SK-N-SH (cell line): Measurements from ENCODE around the gene XIRP2. TPM values are rescaled to one million over a fixed set of nuclear protein-coding genes. Genes with fewer than 3 reads are reported as not detected.

ENCODE experiments used
- CTCF ChIA-PET: fragments of 300-600, 350-600 bp; formaldehyde crosslinking; extraction: SDS; loops from one replicate; lab custom pipeline; 2021; lab: Yijun Ruan, JAX
- POLR2A ChIA-PET: fragments of 350-600 bp; sonication (Branson Sonifier 250); formaldehyde crosslinking; extraction: SDS; loops from one replicate; lab custom pipeline; 2020; ENCODE audit warnings: antibody characterized with exemption, inconsistent platforms; lab: Yijun Ruan, JAX
- DNase-seq: peaks from one replicate; pipeline ENCODE4 v3.0.0; 2012
- H2AFZ ChIP-seq: fragments of 200-600 bp; sonication (generic); 2 replicates; pipeline ENCODE4 v1.8.1; 2016; ENCODE audit warnings: antibody characterized with exemption, mild to moderate bottlenecking, low read depth
- H3F3A ChIP-seq: fragments of 200-600 bp; sonication (generic); replicated peaks from 2 replicates; pipeline ENCODE3; 2016; ENCODE audit warnings: antibody characterized with exemption, mild to moderate bottlenecking; ENCODE audit not compliant: insufficient read depth
- H3K27ac ChIP-seq, 2 experiments: fragments of 200-500 bp in 1 of 2; fragments of 200-600 bp in 1 of 2; sonication (Bioruptor generic) in 1 of 2; sonication (generic), shearing (Covaris generic) in 1 of 2; 2 replicates each; pipeline versions ENCODE4 v1.5.1 to v1.6.1; 2014 to 2016; ENCODE audit warnings: low read depth in 2 of 2, inconsistent platforms in 1 of 2, low read length in 1 of 2, mild to moderate bottlenecking in 1 of 2, mixed read lengths in 1 of 2
- H3K27me3 ChIP-seq: fragments of 200-600 bp; sonication (generic), shearing (Covaris generic); 2 replicates; pipeline ENCODE4 v1.6.1; 2016; ENCODE audit warnings: mixed run types; ENCODE audit not compliant: insufficient read depth
- H3K36me3 ChIP-seq, 2 experiments: fragments of 200-500 bp in 1 of 2; fragments of 200-600 bp in 1 of 2; sonication (Bioruptor generic) in 1 of 2; sonication (generic) in 1 of 2; replicated peaks in 1 of 2; 2 replicates each; pipeline versions ENCODE3 to v1.5.1; 2014 to 2016; ENCODE audit warnings: low read length in 1 of 2, mild to moderate bottlenecking in 1 of 2; ENCODE audit not compliant: insufficient read depth in 2 of 2, control insufficient read depth in 1 of 2
- H3K4me1 ChIP-seq, 2 experiments: fragments of 200-500 bp in 1 of 2; fragments of 200-600 bp in 1 of 2; sonication (Bioruptor generic) in 1 of 2; sonication (generic), shearing (Covaris generic) in 1 of 2; 2 replicates each; pipeline versions ENCODE4 v1.5.1 to v1.6.1; 2014 to 2016; ENCODE audit warnings: low read depth in 1 of 2, low read length in 1 of 2, mixed run types in 1 of 2; ENCODE audit not compliant: insufficient read depth in 2 of 2, control insufficient read depth in 1 of 2
- H3K4me2 ChIP-seq: fragments of 200-600 bp; sonication (generic), shearing (Covaris generic); 2 replicates; pipeline ENCODE4 v1.6.1; 2017; ENCODE audit warnings: mixed run types
- H3K4me3 ChIP-seq, 2 experiments: fragments of 200-500 bp in 1 of 2; fragments of 200-600 bp in 1 of 2; sonication (Bioruptor generic) in 1 of 2; sonication (generic), shearing (Covaris generic) in 1 of 2; 2 replicates each; pipeline versions ENCODE4 v1.5.1 to v1.8.1; 2014 to 2016; ENCODE audit warnings: low read depth in 2 of 2, inconsistent platforms in 1 of 2, low read length in 1 of 2, mild to moderate bottlenecking in 1 of 2, mixed read lengths in 1 of 2, moderate library complexity in 1 of 2
- H3K79me2 ChIP-seq: fragments of 200-600 bp; sonication (generic); 2 replicates; pipeline ENCODE4 v1.8.1; 2017; ENCODE audit warnings: mild to moderate bottlenecking; ENCODE audit not compliant: insufficient read depth
- H3K9ac ChIP-seq: fragments of 200-600 bp; sonication (generic); 2 replicates; pipeline ENCODE4 v1.6.1; 2017; ENCODE audit warnings: mixed run types
- H3K9me2 ChIP-seq: fragments of 200-600 bp; sonication (generic); 2 replicates; pipeline ENCODE4 v1.6.1; 2017; ENCODE audit warnings: mixed run types
- H3K9me3 ChIP-seq: fragments of 200-600 bp; sonication (generic); 2 replicates; pipeline ENCODE4 v1.6.1; 2017; ENCODE audit warnings: mixed run types, mild to moderate bottlenecking, moderate library complexity
- H4K20me1 ChIP-seq: fragments of 200-600 bp; sonication (generic); 2 replicates; pipeline ENCODE4 v1.6.1; 2017; ENCODE audit warnings: mild to moderate bottlenecking, mixed run types; ENCODE audit not compliant: insufficient read depth
- CHD2 ChIP-seq: fragments of 150-350 bp; IDR thresholded peaks from 2 replicates; pipeline ENCODE4 v1.6.1; 2018; ENCODE audit warnings: low read length; ENCODE audit not compliant: partially characterized antibody
- ELF1 ChIP-seq: IDR thresholded peaks from 2 replicates; pipeline ENCODE4 v1.4.0; 2012
- EZH2phosphoT487 ChIP-seq: fragments of 200-600 bp; sonication (generic); IDR thresholded peaks from 2 replicates; pipeline ENCODE4 v1.6.1; 2017; ENCODE audit warnings: low read depth, mixed run types, mild to moderate bottlenecking, antibody characterized with exemption, moderate library complexity, borderline replicate concordance
- FOSL2 ChIP-seq: IDR thresholded peaks from 2 replicates; pipeline ENCODE4 v1.4.0; 2012; ENCODE audit warnings: low read depth, mild to moderate bottlenecking, moderate library complexity, borderline replicate concordance
- FOXJ3 ChIP-seq: sonication (generic); formaldehyde crosslinking; IDR thresholded peaks from 2 replicates; pipeline ENCODE4 v1.5.1; 2020; ENCODE audit warnings: mild to moderate bottlenecking, missing genetic modification reagents
- FOXM1 ChIP-seq: IDR thresholded peaks from 2 replicates; pipeline ENCODE4 v1.4.0; 2012; ENCODE audit warnings: low read depth, mild to moderate bottlenecking
- GATA2 ChIP-seq: sonication (generic); formaldehyde crosslinking; IDR thresholded peaks from 2 replicates; pipeline ENCODE4 v1.5.0; 2020; ENCODE audit warnings: mild to moderate bottlenecking, missing genetic modification reagents
- JUND ChIP-seq: IDR thresholded peaks from 2 replicates; pipeline ENCODE4 v1.4.0; 2012
- MEF2A ChIP-seq: IDR thresholded peaks from 2 replicates; pipeline ENCODE4 v1.4.0; 2012; ENCODE audit warnings: low read depth, borderline replicate concordance
- MXI1 ChIP-seq: IDR thresholded peaks from 2 replicates; pipeline ENCODE4 v1.6.1; 2012; ENCODE audit warnings: mild to moderate bottlenecking, low read depth, low read length, improper control_type of control experiment
- NFIC ChIP-seq: IDR thresholded peaks from 2 replicates; pipeline ENCODE4 v1.4.0; 2012; ENCODE audit warnings: borderline replicate concordance
- POLR2AphosphoS5 ChIP-seq: IDR thresholded peaks from 2 replicates; pipeline ENCODE4 v1.6.1; 2012; ENCODE audit warnings: low read depth, low read length
- RCOR1 ChIP-seq: fragments of 150-350 bp; IDR thresholded peaks from 2 replicates; pipeline ENCODE4 v1.6.1; 2017; ENCODE audit warnings: antibody characterized with exemption, low read length
- RXRA ChIP-seq: IDR thresholded peaks from 2 replicates; pipeline ENCODE4 v1.4.0; 2012; ENCODE audit warnings: low read depth, mild to moderate bottlenecking, borderline replicate concordance
- TAF1 ChIP-seq: IDR thresholded peaks from 2 replicates; pipeline ENCODE4 v1.6.1; 2012; ENCODE audit warnings: low read depth, mild to moderate bottlenecking, low read length, moderate library complexity, borderline replicate concordance
- TCF12 ChIP-seq: IDR thresholded peaks from 2 replicates; pipeline ENCODE4 v1.4.0; 2012
- TEAD4 ChIP-seq: IDR thresholded peaks from 2 replicates; pipeline ENCODE4 v1.4.0; 2012; ENCODE audit warnings: mild to moderate bottlenecking, borderline replicate concordance; ENCODE audit not compliant: insufficient read depth
- YY1 ChIP-seq: IDR thresholded peaks from 2 replicates; pipeline ENCODE4 v1.4.0; 2012; ENCODE audit warnings: low read depth, mild to moderate bottlenecking
- WGBS: methylation state at CpG from one replicate; pipeline ENCODE4 v1.1.6; 2017; ENCODE audit warnings: low lambda C conversion rate; 5-methylcytosine and 5-hydroxymethylcytosine counted together
- polyA plus RNA-seq, 3 experiments: library from polyadenylated mRNA; depleted of rRNA; stranded (reverse); fragments of >200 nt; gene quantifications; 2 replicates each; pipeline ENCODE4 v1.2.3, GENCODE V29; 2012
- TF ChIP-seq, protein P1 (sequence below): IDR thresholded peaks from 2 replicates; pipeline ENCODE4 v1.4.0; 2012; ENCODE audit warnings: low read depth
- TF ChIP-seq, protein P2 (sequence below): fragments of 150-350 bp; IDR thresholded peaks from 2 replicates; pipeline ENCODE4 v1.6.1; 2016; ENCODE audit warnings: mild to moderate bottlenecking, low read depth, low read length
- TF ChIP-seq, protein P3 (sequence below): IDR thresholded peaks from 2 replicates; pipeline ENCODE4 v1.4.0; 2012; ENCODE audit warnings: low read depth, borderline replicate concordance
- TF ChIP-seq, protein P4 (sequence below): fragments of 150-350 bp; IDR thresholded peaks from 2 replicates; pipeline ENCODE4 v1.6.1; 2017; ENCODE audit warnings: antibody characterized with exemption, low read length, low read depth, borderline replicate concordance
- TF ChIP-seq, protein P5 (sequence below): IDR thresholded peaks from 2 replicates; pipeline ENCODE4 v1.4.0; 2012; ENCODE audit warnings: low read depth, borderline replicate concordance
- TF ChIP-seq, protein P6 (sequence below): IDR thresholded peaks from 2 replicates; pipeline ENCODE4; 2012

XIRP2 gene
- polyA plus RNA-seq, 1 of the 3 experiments (the other 2 are of a cell fraction): 0.02 TPM

DNA sequence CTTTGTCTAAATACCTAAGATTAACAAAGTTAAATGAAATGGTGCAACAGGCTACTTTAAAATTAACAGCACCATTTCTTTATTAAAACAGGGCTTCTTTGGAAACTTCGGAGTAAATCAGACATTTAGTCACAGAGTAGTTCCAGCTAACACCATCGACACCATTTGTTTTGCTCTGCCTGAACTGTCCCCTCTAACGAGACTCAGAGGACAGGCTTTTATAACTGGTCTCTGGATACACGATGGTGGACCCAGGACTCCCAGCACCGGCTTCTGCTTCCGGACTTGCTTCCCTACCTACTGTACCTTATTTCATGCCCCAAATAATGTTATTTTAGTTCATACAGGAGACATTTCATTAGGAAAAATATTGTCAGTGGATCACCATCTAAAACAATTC lies 252.1 kb downstream of the XIRP2 start:
- H4K20me1 ChIP-seq: no peaks in the 10 kb centered on the region
- no peak for TF ChIP-seq GATA2 (CRISPR knock-in tag)
- TF ChIP-seq, protein P1, sequence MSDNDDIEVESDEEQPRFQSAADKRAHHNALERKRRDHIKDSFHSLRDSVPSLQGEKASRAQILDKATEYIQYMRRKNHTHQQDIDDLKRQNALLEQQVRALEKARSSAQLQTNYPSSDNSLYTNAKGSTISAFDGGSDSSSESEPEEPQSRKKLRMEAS: no peak
- TF ChIP-seq, protein P2, sequence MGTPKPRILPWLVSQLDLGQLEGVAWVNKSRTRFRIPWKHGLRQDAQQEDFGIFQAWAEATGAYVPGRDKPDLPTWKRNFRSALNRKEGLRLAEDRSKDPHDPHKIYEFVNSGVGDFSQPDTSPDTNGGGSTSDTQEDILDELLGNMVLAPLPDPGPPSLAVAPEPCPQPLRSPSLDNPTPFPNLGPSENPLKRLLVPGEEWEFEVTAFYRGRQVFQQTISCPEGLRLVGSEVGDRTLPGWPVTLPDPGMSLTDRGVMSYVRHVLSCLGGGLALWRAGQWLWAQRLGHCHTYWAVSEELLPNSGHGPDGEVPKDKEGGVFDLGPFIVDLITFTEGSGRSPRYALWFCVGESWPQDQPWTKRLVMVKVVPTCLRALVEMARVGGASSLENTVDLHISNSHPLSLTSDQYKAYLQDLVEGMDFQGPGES: no peak
- TF ChIP-seq FOXJ3 (CRISPR knock-in tag): no peak
- no peak for TF ChIP-seq POLR2AphosphoS5
- no peak for TF ChIP-seq TCF12
- no peak for TF ChIP-seq ELF1
- TF ChIP-seq FOXM1: no peak
- no peak for TF ChIP-seq RXRA
- TF ChIP-seq NFIC: no peak
- no peak for TF ChIP-seq TAF1
- TF ChIP-seq, all 33 proteins: peak for 0
- Histone ChIP-seq H3K4me2 (peak overlapping the region; percentile 61), H3F3A (peaks cover 16% of the 10 kb centered on the region), H3K36me3 (no peaks in the 10 kb centered on the region), H3K27me3 (no peaks in the 10 kb centered on the region), H3K27ac (peak overlapping the region; percentile 60 to 65; a peak in 3 of 4 replicates), H3K79me2 (no peaks in the 10 kb centered on the region), H3K9me3 (no peaks in the 10 kb centered on the region), H3K9ac (no peak overlapping the region), H2AFZ (no peak overlapping the region), H3K4me3 (no peak overlapping the region), H3K9me2 (no peaks in the 10 kb centered on the region), H3K4me1 (peaks cover 3 to 29% of the 10 kb centered on the region in 2 experiments)
- WGBS: 75% methylated on average over 6 of the region's 6 CpGs
- DNase-seq: no peak
- CTCF ChIA-PET: no interaction called here
- POLR2A ChIA-PET: no interaction called here

DNA sequence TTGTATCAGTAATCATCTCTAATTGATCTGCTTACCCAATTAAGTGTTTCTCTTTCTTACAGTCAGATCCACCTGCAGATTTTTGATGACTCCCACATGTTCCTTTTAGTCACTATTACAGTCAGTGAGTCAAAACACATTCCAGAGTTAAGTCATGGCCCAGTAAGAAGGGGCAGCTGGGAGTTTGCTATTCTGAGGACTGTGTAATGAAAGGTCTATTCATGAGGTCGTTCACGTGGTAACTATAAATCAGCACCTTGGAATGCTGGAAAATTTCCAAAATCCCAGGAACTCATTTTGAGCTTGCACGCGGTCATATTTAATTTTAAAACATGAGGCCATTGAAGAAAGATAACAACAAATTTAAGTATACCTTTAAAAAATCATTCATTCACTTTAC lies 252.5 kb downstream of the XIRP2 start:
- ChIA-PET POLR2A (no interaction called here), CTCF (interaction anchor here (0.6 kb wide), 1 partner anchor 960 kb away, joined by 3 read pairs; no protein-coding TSS in a partner anchor)
- no peak for DNase-seq
- Histone ChIP-seq H3K36me3 (no peaks in the 10 kb centered on the region), H3K27me3 (no peaks in the 10 kb centered on the region), H3K4me1 (peaks cover 3 to 25% of the 10 kb centered on the region in 2 experiments), H3K27ac (peak overlapping the region; percentile 41 to 60), H3K4me3 (no peak overlapping the region), H3K9me2 (no peaks in the 10 kb centered on the region), H3F3A (peaks cover 15% of the 10 kb centered on the region), H3K9ac (no peak overlapping the region), H3K9me3 (no peaks in the 10 kb centered on the region), H3K4me2 (peak overlapping the region; percentile 61), H4K20me1 (no peaks in the 10 kb centered on the region), H3K79me2 (no peaks in the 10 kb centered on the region), H2AFZ (no peak overlapping the region)
- 5% methylated on average over 4 of the region's 4 CpGs for WGBS
- TF ChIP-seq, protein P3, sequence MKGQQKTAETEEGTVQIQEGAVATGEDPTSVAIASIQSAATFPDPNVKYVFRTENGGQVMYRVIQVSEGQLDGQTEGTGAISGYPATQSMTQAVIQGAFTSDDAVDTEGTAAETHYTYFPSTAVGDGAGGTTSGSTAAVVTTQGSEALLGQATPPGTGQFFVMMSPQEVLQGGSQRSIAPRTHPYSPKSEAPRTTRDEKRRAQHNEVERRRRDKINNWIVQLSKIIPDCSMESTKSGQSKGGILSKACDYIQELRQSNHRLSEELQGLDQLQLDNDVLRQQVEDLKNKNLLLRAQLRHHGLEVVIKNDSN: peak; percentile 78
- TF ChIP-seq GATA2 (CRISPR knock-in tag): no peak
- TF ChIP-seq CHD2: no peak
- peak; percentile 92 for TF ChIP-seq JUND
- peak; percentile 64; the same call in 1 of the 2 replicates for TF ChIP-seq YY1
- TF ChIP-seq EZH2phosphoT487: no peak
- TF ChIP-seq MXI1: no peak
- TF ChIP-seq FOSL2: peak; percentile 97
- TF ChIP-seq TAF1: 0 out of 2 replicates have a peak, but pooled peaks have one; percentile 15
- TF ChIP-seq, protein P4, sequence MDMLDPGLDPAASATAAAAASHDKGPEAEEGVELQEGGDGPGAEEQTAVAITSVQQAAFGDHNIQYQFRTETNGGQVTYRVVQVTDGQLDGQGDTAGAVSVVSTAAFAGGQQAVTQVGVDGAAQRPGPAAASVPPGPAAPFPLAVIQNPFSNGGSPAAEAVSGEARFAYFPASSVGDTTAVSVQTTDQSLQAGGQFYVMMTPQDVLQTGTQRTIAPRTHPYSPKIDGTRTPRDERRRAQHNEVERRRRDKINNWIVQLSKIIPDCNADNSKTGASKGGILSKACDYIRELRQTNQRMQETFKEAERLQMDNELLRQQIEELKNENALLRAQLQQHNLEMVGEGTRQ: no peak
- peak; percentile 97 for TF ChIP-seq TEAD4
- TF ChIP-seq, protein P5, sequence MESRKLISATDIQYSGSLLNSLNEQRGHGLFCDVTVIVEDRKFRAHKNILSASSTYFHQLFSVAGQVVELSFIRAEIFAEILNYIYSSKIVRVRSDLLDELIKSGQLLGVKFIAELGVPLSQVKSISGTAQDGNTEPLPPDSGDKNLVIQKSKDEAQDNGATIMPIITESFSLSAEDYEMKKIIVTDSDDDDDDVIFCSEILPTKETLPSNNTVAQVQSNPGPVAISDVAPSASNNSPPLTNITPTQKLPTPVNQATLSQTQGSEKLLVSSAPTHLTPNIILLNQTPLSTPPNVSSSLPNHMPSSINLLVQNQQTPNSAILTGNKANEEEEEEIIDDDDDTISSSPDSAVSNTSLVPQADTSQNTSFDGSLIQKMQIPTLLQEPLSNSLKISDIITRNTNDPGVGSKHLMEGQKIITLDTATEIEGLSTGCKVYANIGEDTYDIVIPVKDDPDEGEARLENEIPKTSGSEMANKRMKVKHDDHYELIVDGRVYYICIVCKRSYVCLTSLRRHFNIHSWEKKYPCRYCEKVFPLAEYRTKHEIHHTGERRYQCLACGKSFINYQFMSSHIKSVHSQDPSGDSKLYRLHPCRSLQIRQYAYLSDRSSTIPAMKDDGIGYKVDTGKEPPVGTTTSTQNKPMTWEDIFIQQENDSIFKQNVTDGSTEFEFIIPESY: peak; percentile 71
- TF ChIP-seq, protein P6, sequence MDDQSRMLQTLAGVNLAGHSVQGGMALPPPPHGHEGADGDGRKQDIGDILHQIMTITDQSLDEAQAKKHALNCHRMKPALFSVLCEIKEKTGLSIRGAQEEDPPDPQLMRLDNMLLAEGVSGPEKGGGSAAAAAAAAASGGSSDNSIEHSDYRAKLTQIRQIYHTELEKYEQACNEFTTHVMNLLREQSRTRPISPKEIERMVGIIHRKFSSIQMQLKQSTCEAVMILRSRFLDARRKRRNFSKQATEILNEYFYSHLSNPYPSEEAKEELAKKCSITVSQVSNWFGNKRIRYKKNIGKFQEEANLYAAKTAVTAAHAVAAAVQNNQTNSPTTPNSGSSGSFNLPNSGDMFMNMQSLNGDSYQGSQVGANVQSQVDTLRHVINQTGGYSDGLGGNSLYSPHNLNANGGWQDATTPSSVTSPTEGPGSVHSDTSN: peak; percentile 90
- peak; percentile 100 for TF ChIP-seq TCF12
- 0 out of 2 replicates have a peak, but pooled peaks have one; percentile 30 for TF ChIP-seq RCOR1
- TF ChIP-seq MEF2A: peak; percentile 93
